ENCODE measurements around the gene ACTN3. TPM values are rescaled to one million over a fixed set of nuclear protein-coding genes. Genes with fewer than 3 reads are reported as not detected.

ACTN3 gene
- total RNA-seq, 2 experiments from 2014 or later = 0.14 to 0.22 TPM

GRCh38 chr11:66561178-66561974, 14.7 kb downstream of the ACTN3 start:
- Histone ChIP-seq H3K9me3 (ENCODE audit: control insufficient read depth in 1 of 2, insufficient read depth in 1 of 2, low read length in 2 of 2) (peaks cover 0 to 6% of the 10 kb centered on the region in 2 experiments), H3K4me3 (ENCODE audit: low read length) (no peak overlapping the region), H3K27ac (ENCODE audit: low read depth in 1 of 2, low read length in 2 of 2) (no peak overlapping the region), H3K4me1 (ENCODE audit: insufficient read depth, low read length) (peaks cover 9% of the 10 kb centered on the region), H3K36me3 (ENCODE audit: insufficient read depth, low read length) (no peaks in the 10 kb centered on the region), H3K27me3 (ENCODE audit: control insufficient read depth in 1 of 2, insufficient read depth in 2 of 2, low read length in 2 of 2) (peaks cover 8 to 9% of the 10 kb centered on the region in 2 experiments)
- Mint-ChIP-seq H3K27ac (no peak overlapping the region), H3K4me3 (no peak overlapping the region), H3K27me3 (peaks cover 8% of the 10 kb centered on the region), H3K36me3 (ENCODE audit: low read depth) (no peaks in the 10 kb centered on the region), H3K4me1 (ENCODE audit: low read depth) (peaks cover 5% of the 10 kb centered on the region), H3K9me3 (no peaks in the 10 kb centered on the region)
- POLR2A ChIA-PET = interaction anchor here (0.8 to 1.6 kb wide), 3 partner anchors 16 to 77 kb away, joined by 3 to 7 read pairs (median 3); partner anchors contain the start of genes ACTN3, RBM14, RBM4 and ZDHHC24
- intact Hi-C loops (cut with DNase I, micrococcal nuclease) = no loop called here
- CTCF ChIA-PET = no interaction called here
- TF ChIP-seq, protein P1, sequence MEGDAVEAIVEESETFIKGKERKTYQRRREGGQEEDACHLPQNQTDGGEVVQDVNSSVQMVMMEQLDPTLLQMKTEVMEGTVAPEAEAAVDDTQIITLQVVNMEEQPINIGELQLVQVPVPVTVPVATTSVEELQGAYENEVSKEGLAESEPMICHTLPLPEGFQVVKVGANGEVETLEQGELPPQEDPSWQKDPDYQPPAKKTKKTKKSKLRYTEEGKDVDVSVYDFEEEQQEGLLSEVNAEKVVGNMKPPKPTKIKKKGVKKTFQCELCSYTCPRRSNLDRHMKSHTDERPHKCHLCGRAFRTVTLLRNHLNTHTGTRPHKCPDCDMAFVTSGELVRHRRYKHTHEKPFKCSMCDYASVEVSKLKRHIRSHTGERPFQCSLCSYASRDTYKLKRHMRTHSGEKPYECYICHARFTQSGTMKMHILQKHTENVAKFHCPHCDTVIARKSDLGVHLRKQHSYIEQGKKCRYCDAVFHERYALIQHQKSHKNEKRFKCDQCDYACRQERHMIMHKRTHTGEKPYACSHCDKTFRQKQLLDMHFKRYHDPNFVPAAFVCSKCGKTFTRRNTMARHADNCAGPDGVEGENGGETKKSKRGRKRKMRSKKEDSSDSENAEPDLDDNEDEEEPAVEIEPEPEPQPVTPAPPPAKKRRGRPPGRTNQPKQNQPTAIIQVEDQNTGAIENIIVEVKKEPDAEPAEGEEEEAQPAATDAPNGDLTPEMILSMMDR (IDR thresholded peaks at IDR 0.05) = no peak
- DNase-seq (no peak), ATAC-seq (ENCODE audit: poor library complexity) (no peak)

- Histone ChIP-seq H3K36me3 (ENCODE audit: insufficient read depth, low read length) (no peaks in the 10 kb centered on the region), H3K27ac (ENCODE audit: low read depth in 1 of 2, low read length in 2 of 2) (no peak overlapping the region), H3K4me3 (ENCODE audit: low read length) (no peak overlapping the region), H3K9me3 (ENCODE audit: control insufficient read depth in 1 of 2, insufficient read depth in 1 of 2, low read length in 2 of 2) (peaks cover 0 to 6% of the 10 kb centered on the region in 2 experiments), H3K4me1 (ENCODE audit: insufficient read depth, low read length) (peaks cover 9% of the 10 kb centered on the region), H3K27me3 (ENCODE audit: control insufficient read depth in 1 of 2, insufficient read depth in 2 of 2, low read length in 2 of 2) (peaks cover 8 to 9% of the 10 kb centered on the region in 2 experiments)
- no peak overlapping the region for H3K4me3 Mint-ChIP-seq
- H3K9me3 Mint-ChIP-seq = no peaks in the 10 kb centered on the region
- no peak for ATAC-seq (ENCODE audit: poor library complexity)
- H3K27ac Mint-ChIP-seq = no peak overlapping the region
- no peaks in the 10 kb centered on the region for H3K36me3 Mint-ChIP-seq (ENCODE audit: low read depth)
- ChIA-PET CTCF (no interaction called here), POLR2A (interaction anchor here (1.0 to 1.6 kb wide), 3 partner anchors 9 to 54 kb away, joined by 3 to 7 read pairs (median 3); partner anchors contain the start of genes ACTN3, RBM14 and ZDHHC24)
- peaks cover 8% of the 10 kb centered on the region for H3K27me3 Mint-ChIP-seq
- intact Hi-C loops (cut with DNase I, micrococcal nuclease) = no loop called here
- TF ChIP-seq, protein P1 (IDR thresholded peaks at IDR 0.05) = no peak
- no peak for DNase-seq
- peaks cover 5% of the 10 kb centered on the region for H3K4me1 Mint-ChIP-seq (ENCODE audit: low read depth)
Observed at GRCh38 chr11:66561975-66562248, 15.2 kb downstream of the ACTN3 start.

DNA sequence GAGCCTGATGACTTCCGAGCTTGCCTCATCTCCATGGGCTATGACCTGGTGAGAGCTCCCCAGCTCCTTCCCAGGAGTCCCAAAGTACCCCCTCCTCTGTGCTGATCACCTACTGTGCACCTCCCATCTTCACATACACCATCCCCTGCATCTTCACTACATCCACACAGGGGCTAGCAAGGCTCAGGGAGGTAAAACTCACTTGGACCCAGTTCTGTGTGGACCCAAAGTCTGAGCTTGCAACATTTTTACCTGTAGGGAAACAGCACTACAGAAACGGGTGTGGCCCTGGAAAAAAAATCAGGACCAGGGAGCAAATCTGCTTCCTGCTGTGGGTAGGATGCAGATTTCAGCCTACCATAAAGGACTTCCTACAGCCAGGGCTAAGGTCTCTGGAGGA, 15.6 kb downstream of the ACTN3 start:
- POLR2A ChIA-PET = interaction anchor here (1.0 to 1.6 kb wide), 3 partner anchors 9 to 54 kb away, joined by 3 to 7 read pairs (median 3); partner anchors contain the start of genes ACTN3, RBM14 and ZDHHC24
- no peak for ATAC-seq (ENCODE audit: poor library complexity)

More for the DNA sequence above, 15.6 kb downstream of the ACTN3 start:
- Histone ChIP-seq H3K4me3 (ENCODE audit: low read length) (no peak overlapping the region), H3K4me1 (ENCODE audit: insufficient read depth, low read length) (peaks cover 9% of the 10 kb centered on the region), H3K27ac (ENCODE audit: low read depth in 1 of 2, low read length in 2 of 2) (no peak overlapping the region), H3K27me3 (ENCODE audit: control insufficient read depth in 1 of 2, insufficient read depth in 2 of 2, low read length in 2 of 2) (peaks cover 6 to 7% of the 10 kb centered on the region in 2 experiments), H3K9me3 (ENCODE audit: control insufficient read depth in 1 of 2, insufficient read depth in 1 of 2, low read length in 2 of 2) (peaks cover 0 to 6% of the 10 kb centered on the region in 2 experiments), H3K36me3 (ENCODE audit: insufficient read depth, low read length) (no peaks in the 10 kb centered on the region)
- peaks cover 5% of the 10 kb centered on the region for H3K4me1 Mint-ChIP-seq (ENCODE audit: low read depth)
- no peak overlapping the region for H3K27ac Mint-ChIP-seq
- CTCF ChIA-PET = no interaction called here
- H3K36me3 Mint-ChIP-seq (ENCODE audit: low read depth) = no peaks in the 10 kb centered on the region
- intact Hi-C loops (cut with DNase I, micrococcal nuclease) = no loop called here
- TF ChIP-seq, protein P1 (IDR thresholded peaks at IDR 0.05) = no peak
- no peak overlapping the region for H3K4me3 Mint-ChIP-seq
- H3K27me3 Mint-ChIP-seq = peaks cover 8% of the 10 kb centered on the region
- no peaks in the 10 kb centered on the region for H3K9me3 Mint-ChIP-seq
- DNase-seq = no peak

Measured in CD4-positive, alpha-beta T cell (primary cell).